ENCODE results near the gene ACYP2. TPM values are rescaled to one million over a fixed set of nuclear protein-coding genes. Genes with fewer than 3 reads are reported as not detected.
"Not testable (repeated sequence)": the region's sequence is repeated elsewhere in the genome, so short reads cannot be mapped to it uniquely, and the experiment has no call there.

The ACYP2 gene
- total RNA-seq, 1 experiment from 2014 or later: 10.9 TPM

- H3K36me3 Mint-ChIP-seq (ENCODE audit: insufficient read depth, unreplicated experiment): no peaks in the 10 kb centered on the region
- CTCF ChIA-PET: no interaction called here
These were observed 175.1 kb downstream of the ACYP2 start for GRCh38 chr2:54290356-54291025.

GRCh38 chr2:54294665-54295064, 179.2 kb downstream of the ACYP2 start:
- CTCF ChIA-PET; H3K4me3 Mint-ChIP-seq (ENCODE audit: low read depth, unreplicated experiment): not testable (repeated sequence)

More at GRCh38 chr2:54290356-54291025, 175.1 kb downstream of the ACYP2 start:
- TF ChIP-seq CTCF (IDR thresholded peaks at IDR 0.05; ENCODE audit: unreplicated experiment): no peak
- intact Hi-C loops (cut with micrococcal nuclease; ENCODE audit: unreplicated experiment): no loop called here
- H3K4me3 Mint-ChIP-seq (ENCODE audit: low read depth, unreplicated experiment): no peak overlapping the region
- no peaks in the 10 kb centered on the region for H3K27me3 Mint-ChIP-seq (ENCODE audit: unreplicated experiment)
- no peaks in the 10 kb centered on the region for H3K4me1 Mint-ChIP-seq (ENCODE audit: low read depth, unreplicated experiment)
- H3K9me3 Mint-ChIP-seq (ENCODE audit: low read depth, unreplicated experiment): no peaks in the 10 kb centered on the region
- no TSS peak for BruUV-seq (replicated peaks)
- no peak overlapping the region for H3K27ac Mint-ChIP-seq (ENCODE audit: unreplicated experiment)
- no peak for DNase-seq

GRCh38 chr2:54295911-54296310, 180.5 kb downstream of the ACYP2 start:
- intact Hi-C loops (cut with micrococcal nuclease; ENCODE audit: unreplicated experiment): no loop called here
- no peak overlapping the region for H3K27ac Mint-ChIP-seq (ENCODE audit: unreplicated experiment)
- H3K4me1 Mint-ChIP-seq (ENCODE audit: low read depth, unreplicated experiment): no peaks in the 10 kb centered on the region
- BruUV-seq (replicated peaks): no TSS peak
- TF ChIP-seq CTCF (IDR thresholded peaks at IDR 0.05; ENCODE audit: unreplicated experiment): no peak
- DNase-seq: no peak
- no peak overlapping the region for H3K4me3 Mint-ChIP-seq (ENCODE audit: low read depth, unreplicated experiment)
- no peaks in the 10 kb centered on the region for H3K27me3 Mint-ChIP-seq (ENCODE audit: unreplicated experiment)
- H3K36me3 Mint-ChIP-seq (ENCODE audit: insufficient read depth, unreplicated experiment): no peaks in the 10 kb centered on the region
- H3K9me3 Mint-ChIP-seq (ENCODE audit: low read depth, unreplicated experiment): no peaks in the 10 kb centered on the region
- CTCF ChIA-PET: no interaction called here

More at GRCh38 chr2:54294665-54295064, 179.2 kb downstream of the ACYP2 start:
- intact Hi-C loops (cut with micrococcal nuclease; ENCODE audit: unreplicated experiment); BruUV-seq (replicated peaks); H3K36me3 Mint-ChIP-seq (ENCODE audit: insufficient read depth, unreplicated experiment); H3K9me3 Mint-ChIP-seq (ENCODE audit: low read depth, unreplicated experiment); H3K27ac Mint-ChIP-seq (ENCODE audit: unreplicated experiment); DNase-seq; H3K27me3 Mint-ChIP-seq (ENCODE audit: unreplicated experiment); H3K4me1 Mint-ChIP-seq (ENCODE audit: low read depth, unreplicated experiment): not testable (repeated sequence)

GRCh38 chr2:54298514-54298913, 183.1 kb downstream of the ACYP2 start:
- intact Hi-C loops (cut with micrococcal nuclease; ENCODE audit: unreplicated experiment): no loop called here
- no peak for DNase-seq
- Mint-ChIP-seq H3K9me3 (ENCODE audit: low read depth, unreplicated experiment) (no peaks in the 10 kb centered on the region), H3K4me1 (ENCODE audit: low read depth, unreplicated experiment) (no peaks in the 10 kb centered on the region), H3K27me3 (ENCODE audit: unreplicated experiment) (no peaks in the 10 kb centered on the region), H3K36me3 (ENCODE audit: insufficient read depth, unreplicated experiment) (no peaks in the 10 kb centered on the region), H3K4me3 (ENCODE audit: low read depth, unreplicated experiment) (no peak overlapping the region), H3K27ac (ENCODE audit: unreplicated experiment) (no peak overlapping the region)
- TF ChIP-seq CTCF (IDR thresholded peaks at IDR 0.05; ENCODE audit: unreplicated experiment): no peak
- no TSS peak for BruUV-seq (replicated peaks)
- CTCF ChIA-PET: no interaction called here

GRCh38 chr2:54303631-54304030, 188.2 kb downstream of the ACYP2 start:
- Mint-ChIP-seq H3K36me3 (ENCODE audit: insufficient read depth, unreplicated experiment) (no peaks in the 10 kb centered on the region), H3K4me1 (ENCODE audit: low read depth, unreplicated experiment) (no peaks in the 10 kb centered on the region), H3K27me3 (ENCODE audit: unreplicated experiment) (no peaks in the 10 kb centered on the region), H3K27ac (ENCODE audit: unreplicated experiment) (no peak overlapping the region), H3K9me3 (ENCODE audit: low read depth, unreplicated experiment) (no peaks in the 10 kb centered on the region), H3K4me3 (ENCODE audit: low read depth, unreplicated experiment) (no peak overlapping the region)
- intact Hi-C loops (cut with micrococcal nuclease; ENCODE audit: unreplicated experiment): no loop called here
- CTCF ChIA-PET: no interaction called here
- no TSS peak for BruUV-seq (replicated peaks)
- TF ChIP-seq CTCF (IDR thresholded peaks at IDR 0.05; ENCODE audit: unreplicated experiment): no peak
- DNase-seq: no peak
